SK-N-SH (cell line): ENCODE measurements around the gene CAPN5. TPM values are rescaled to one million over a fixed set of nuclear protein-coding genes. Genes with fewer than 3 reads are reported as not detected.
A peak's percentile ranks its signal among the peaks of the same experiment; 100 is the strongest.

Experiments
- CTCF ChIA-PET: fragments of 300-600, 350-600 bp; formaldehyde crosslinking; extraction: SDS; loops from one replicate; lab custom pipeline; 2021; lab: Yijun Ruan, JAX
- POLR2A ChIA-PET: fragments of 350-600 bp; sonication (Branson Sonifier 250); formaldehyde crosslinking; extraction: SDS; loops from one replicate; lab custom pipeline; 2020; ENCODE audit warnings: antibody characterized with exemption, inconsistent platforms; lab: Yijun Ruan, JAX
- DNase-seq: peaks from one replicate; pipeline ENCODE4 v3.0.0; 2012
- H2AFZ ChIP-seq: fragments of 200-600 bp; sonication (generic); 2 replicates; pipeline ENCODE4 v1.8.1; 2016; ENCODE audit warnings: antibody characterized with exemption, mild to moderate bottlenecking, low read depth
- H3F3A ChIP-seq: fragments of 200-600 bp; sonication (generic); replicated peaks from 2 replicates; pipeline ENCODE3; 2016; ENCODE audit warnings: antibody characterized with exemption, mild to moderate bottlenecking; ENCODE audit not compliant: insufficient read depth
- H3K27ac ChIP-seq, 2 experiments: fragments of 200-500 bp in 1 of 2; fragments of 200-600 bp in 1 of 2; sonication (Bioruptor generic) in 1 of 2; sonication (generic), shearing (Covaris generic) in 1 of 2; 2 replicates each; pipeline versions ENCODE4 v1.5.1 to v1.6.1; 2014 to 2016; ENCODE audit warnings: low read depth in 2 of 2, inconsistent platforms in 1 of 2, low read length in 1 of 2, mild to moderate bottlenecking in 1 of 2, mixed read lengths in 1 of 2
- H3K27me3 ChIP-seq: fragments of 200-600 bp; sonication (generic), shearing (Covaris generic); 2 replicates; pipeline ENCODE4 v1.6.1; 2016; ENCODE audit warnings: mixed run types; ENCODE audit not compliant: insufficient read depth
- H3K36me3 ChIP-seq, 2 experiments: fragments of 200-500 bp in 1 of 2; fragments of 200-600 bp in 1 of 2; sonication (Bioruptor generic) in 1 of 2; sonication (generic) in 1 of 2; replicated peaks in 1 of 2; 2 replicates each; pipeline versions ENCODE3 to v1.5.1; 2014 to 2016; ENCODE audit warnings: low read length in 1 of 2, mild to moderate bottlenecking in 1 of 2; ENCODE audit not compliant: insufficient read depth in 2 of 2, control insufficient read depth in 1 of 2
- H3K4me1 ChIP-seq, 2 experiments: fragments of 200-500 bp in 1 of 2; fragments of 200-600 bp in 1 of 2; sonication (Bioruptor generic) in 1 of 2; sonication (generic), shearing (Covaris generic) in 1 of 2; 2 replicates each; pipeline versions ENCODE4 v1.5.1 to v1.6.1; 2014 to 2016; ENCODE audit warnings: low read depth in 1 of 2, low read length in 1 of 2, mixed run types in 1 of 2; ENCODE audit not compliant: insufficient read depth in 2 of 2, control insufficient read depth in 1 of 2
- H3K4me2 ChIP-seq: fragments of 200-600 bp; sonication (generic), shearing (Covaris generic); 2 replicates; pipeline ENCODE4 v1.6.1; 2017; ENCODE audit warnings: mixed run types
- H3K4me3 ChIP-seq, 2 experiments: fragments of 200-500 bp in 1 of 2; fragments of 200-600 bp in 1 of 2; sonication (Bioruptor generic) in 1 of 2; sonication (generic), shearing (Covaris generic) in 1 of 2; 2 replicates each; pipeline versions ENCODE4 v1.5.1 to v1.8.1; 2014 to 2016; ENCODE audit warnings: low read depth in 2 of 2, inconsistent platforms in 1 of 2, low read length in 1 of 2, mild to moderate bottlenecking in 1 of 2, mixed read lengths in 1 of 2, moderate library complexity in 1 of 2
- H3K79me2 ChIP-seq: fragments of 200-600 bp; sonication (generic); 2 replicates; pipeline ENCODE4 v1.8.1; 2017; ENCODE audit warnings: mild to moderate bottlenecking; ENCODE audit not compliant: insufficient read depth
- H3K9ac ChIP-seq: fragments of 200-600 bp; sonication (generic); 2 replicates; pipeline ENCODE4 v1.6.1; 2017; ENCODE audit warnings: mixed run types
- H3K9me2 ChIP-seq: fragments of 200-600 bp; sonication (generic); 2 replicates; pipeline ENCODE4 v1.6.1; 2017; ENCODE audit warnings: mixed run types
- H3K9me3 ChIP-seq: fragments of 200-600 bp; sonication (generic); 2 replicates; pipeline ENCODE4 v1.6.1; 2017; ENCODE audit warnings: mixed run types, mild to moderate bottlenecking, moderate library complexity
- H4K20me1 ChIP-seq: fragments of 200-600 bp; sonication (generic); 2 replicates; pipeline ENCODE4 v1.6.1; 2017; ENCODE audit warnings: mild to moderate bottlenecking, mixed run types; ENCODE audit not compliant: insufficient read depth
- FOSL2 ChIP-seq: IDR thresholded peaks from 2 replicates; pipeline ENCODE4 v1.4.0; 2012; ENCODE audit warnings: low read depth, mild to moderate bottlenecking, moderate library complexity, borderline replicate concordance
- NRF1 ChIP-seq: IDR thresholded peaks from 2 replicates; pipeline ENCODE4 v1.6.1; 2012; ENCODE audit warnings: low read depth, mild to moderate bottlenecking, low read length
- RFX5 ChIP-seq: IDR thresholded peaks from 2 replicates; pipeline ENCODE4 v1.6.1; 2012; ENCODE audit warnings: mild to moderate bottlenecking, improper control_type of control experiment, low read length
- RXRA ChIP-seq: IDR thresholded peaks from 2 replicates; pipeline ENCODE4 v1.4.0; 2012; ENCODE audit warnings: low read depth, mild to moderate bottlenecking, borderline replicate concordance
- WGBS: methylation state at CpG from one replicate; pipeline ENCODE4 v1.1.6; 2017; ENCODE audit warnings: low lambda C conversion rate; 5-methylcytosine and 5-hydroxymethylcytosine counted together
- polyA plus RNA-seq, 3 experiments: library from polyadenylated mRNA; depleted of rRNA; stranded (reverse); fragments of >200 nt; gene quantifications; 2 replicates each; pipeline ENCODE4 v1.2.3, GENCODE V29; 2012
- TF ChIP-seq, protein P1 (sequence below): fragments of 150-350 bp; IDR thresholded peaks from 2 replicates; pipeline ENCODE4 v1.6.1; 2017; ENCODE audit warnings: antibody characterized with exemption, low read length, low read depth, borderline replicate concordance
- TF ChIP-seq, protein P2 (sequence below): IDR thresholded peaks from 2 replicates; pipeline ENCODE4; 2012
- TF ChIP-seq, protein P3 (sequence below): IDR thresholded peaks from 2 replicates; pipeline ENCODE4 v1.4.0; 2012; ENCODE audit warnings: low read depth, borderline replicate concordance

Gene CAPN5
- polyA plus RNA-seq, 1 of the 3 experiments (the other 2 are of a cell fraction) = 33.1 TPM

DNA sequence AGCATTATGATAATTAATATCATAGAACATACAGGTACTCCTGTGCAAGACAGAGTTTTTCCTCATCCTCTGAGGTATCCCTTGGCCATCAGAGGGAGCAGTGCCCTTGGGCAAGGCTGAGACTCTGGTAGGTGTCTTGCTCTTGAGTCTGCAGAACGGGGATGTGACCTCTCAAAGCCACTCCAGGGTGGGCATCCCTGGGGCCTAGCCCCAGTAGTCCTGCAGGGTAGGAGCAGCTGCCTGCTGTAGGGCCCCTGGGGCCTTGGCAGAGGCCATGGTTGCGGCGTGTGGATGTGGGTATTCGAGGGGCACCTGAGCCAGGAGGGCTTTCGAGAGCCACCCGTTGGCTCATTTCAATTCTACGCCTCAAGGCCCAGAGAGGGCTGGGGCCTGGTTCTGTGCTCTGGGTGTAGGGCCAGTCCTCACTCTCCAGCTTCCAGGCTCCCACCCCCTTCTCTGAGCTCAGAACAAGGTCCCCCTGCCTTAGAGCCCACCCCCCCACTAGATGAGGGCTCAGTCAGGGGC lies 28.1 kb downstream of the CAPN5 start:
- ChIA-PET CTCF (interaction anchor here (0.6 to 9.5 kb wide), 15 partner anchors 9 to 453 kb away, joined by 3 to 218 read pairs (median 4); no protein-coding TSS in a partner anchor), POLR2A (no interaction called here)
- Histone ChIP-seq H2AFZ (no peak overlapping the region), H3F3A (no peaks in the 10 kb centered on the region), H3K9ac (no peak overlapping the region), H3K9me2 (no peaks in the 10 kb centered on the region), H3K79me2 (0 out of 2 replicates have a peak, but pooled peaks cover 11% of the 10 kb centered on the region), H3K27ac (no peak overlapping the region; a peak in 1 of 4 replicates), H4K20me1 (peaks cover 17% of the 10 kb centered on the region; the same call in 1 of the 2 replicates), H3K4me3 (no peak overlapping the region), H3K4me1 (peaks cover 0 to 21% of the 10 kb centered on the region in 2 experiments; a peak in 1 of 4 replicates), H3K27me3 (no peaks in the 10 kb centered on the region), H3K4me2 (no peak overlapping the region), H3K9me3 (no peaks in the 10 kb centered on the region), H3K36me3 (peaks cover 3% of the 10 kb centered on the region in 2 experiments)
- 97% methylated on average over 6 of the region's 7 CpGs for WGBS
- TF ChIP-seq, protein P1, sequence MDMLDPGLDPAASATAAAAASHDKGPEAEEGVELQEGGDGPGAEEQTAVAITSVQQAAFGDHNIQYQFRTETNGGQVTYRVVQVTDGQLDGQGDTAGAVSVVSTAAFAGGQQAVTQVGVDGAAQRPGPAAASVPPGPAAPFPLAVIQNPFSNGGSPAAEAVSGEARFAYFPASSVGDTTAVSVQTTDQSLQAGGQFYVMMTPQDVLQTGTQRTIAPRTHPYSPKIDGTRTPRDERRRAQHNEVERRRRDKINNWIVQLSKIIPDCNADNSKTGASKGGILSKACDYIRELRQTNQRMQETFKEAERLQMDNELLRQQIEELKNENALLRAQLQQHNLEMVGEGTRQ = no peak
- no peak for TF ChIP-seq NRF1
- TF ChIP-seq RXRA = no peak
- DNase-seq = no peak

DNA sequence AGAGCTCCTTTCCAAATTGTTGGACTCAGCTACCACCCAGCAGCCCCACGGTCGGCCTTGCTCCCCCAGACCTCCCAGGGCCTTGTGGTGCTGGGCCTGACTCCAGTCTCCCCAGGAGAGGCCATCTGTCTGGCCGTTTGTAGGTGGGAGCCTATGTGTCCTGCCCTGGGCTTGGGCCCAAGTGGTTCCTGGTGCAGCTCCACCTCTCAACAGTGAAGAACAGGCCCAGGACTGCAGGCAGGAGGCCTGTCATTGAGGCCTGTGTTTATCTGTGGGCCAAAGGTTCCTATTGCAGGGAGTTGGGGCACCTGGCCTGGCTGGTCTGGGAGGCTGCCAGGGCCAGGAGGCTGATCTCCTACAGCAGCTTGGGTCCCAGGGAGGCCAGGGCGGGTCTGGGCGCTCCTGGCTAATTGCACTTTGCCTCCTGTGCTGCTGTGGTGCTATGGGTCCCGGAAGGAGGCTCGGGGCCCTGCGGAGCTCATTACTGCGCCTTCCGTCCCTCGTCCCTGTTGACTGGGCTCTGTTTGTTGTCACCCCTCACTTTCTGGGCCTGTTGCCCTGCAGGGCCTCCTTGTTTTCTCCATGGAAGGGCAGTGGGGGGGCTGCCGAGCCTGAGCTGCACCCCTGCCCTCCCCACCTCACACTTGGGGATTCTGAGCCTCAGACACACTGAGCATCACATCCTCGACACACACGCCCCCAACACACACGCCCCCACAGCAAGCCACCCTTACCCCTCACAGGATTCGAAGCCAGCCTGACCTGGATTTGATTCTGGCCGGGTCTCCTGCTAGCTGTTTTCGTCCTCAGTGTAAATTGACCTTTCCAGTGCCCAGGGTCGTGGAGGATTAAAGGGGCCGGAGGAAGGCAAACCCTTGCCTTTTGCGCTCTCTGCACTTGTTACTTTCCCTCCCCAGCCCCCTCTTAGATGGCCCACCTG lies 29.1 kb downstream of the CAPN5 start:
- no peak for TF ChIP-seq FOSL2
- TF ChIP-seq, protein P2, sequence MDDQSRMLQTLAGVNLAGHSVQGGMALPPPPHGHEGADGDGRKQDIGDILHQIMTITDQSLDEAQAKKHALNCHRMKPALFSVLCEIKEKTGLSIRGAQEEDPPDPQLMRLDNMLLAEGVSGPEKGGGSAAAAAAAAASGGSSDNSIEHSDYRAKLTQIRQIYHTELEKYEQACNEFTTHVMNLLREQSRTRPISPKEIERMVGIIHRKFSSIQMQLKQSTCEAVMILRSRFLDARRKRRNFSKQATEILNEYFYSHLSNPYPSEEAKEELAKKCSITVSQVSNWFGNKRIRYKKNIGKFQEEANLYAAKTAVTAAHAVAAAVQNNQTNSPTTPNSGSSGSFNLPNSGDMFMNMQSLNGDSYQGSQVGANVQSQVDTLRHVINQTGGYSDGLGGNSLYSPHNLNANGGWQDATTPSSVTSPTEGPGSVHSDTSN = no peak
- TF ChIP-seq, protein P3, sequence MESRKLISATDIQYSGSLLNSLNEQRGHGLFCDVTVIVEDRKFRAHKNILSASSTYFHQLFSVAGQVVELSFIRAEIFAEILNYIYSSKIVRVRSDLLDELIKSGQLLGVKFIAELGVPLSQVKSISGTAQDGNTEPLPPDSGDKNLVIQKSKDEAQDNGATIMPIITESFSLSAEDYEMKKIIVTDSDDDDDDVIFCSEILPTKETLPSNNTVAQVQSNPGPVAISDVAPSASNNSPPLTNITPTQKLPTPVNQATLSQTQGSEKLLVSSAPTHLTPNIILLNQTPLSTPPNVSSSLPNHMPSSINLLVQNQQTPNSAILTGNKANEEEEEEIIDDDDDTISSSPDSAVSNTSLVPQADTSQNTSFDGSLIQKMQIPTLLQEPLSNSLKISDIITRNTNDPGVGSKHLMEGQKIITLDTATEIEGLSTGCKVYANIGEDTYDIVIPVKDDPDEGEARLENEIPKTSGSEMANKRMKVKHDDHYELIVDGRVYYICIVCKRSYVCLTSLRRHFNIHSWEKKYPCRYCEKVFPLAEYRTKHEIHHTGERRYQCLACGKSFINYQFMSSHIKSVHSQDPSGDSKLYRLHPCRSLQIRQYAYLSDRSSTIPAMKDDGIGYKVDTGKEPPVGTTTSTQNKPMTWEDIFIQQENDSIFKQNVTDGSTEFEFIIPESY = no peak
- TF ChIP-seq RFX5 = no peak
- no peaks in the 10 kb centered on the region for H3K9me3 ChIP-seq
- H3K4me2 ChIP-seq = no peak overlapping the region
- no peaks in the 10 kb centered on the region for H3F3A ChIP-seq
- peaks cover 12% of the 10 kb centered on the region; the same call in 1 of the 2 replicates for H4K20me1 ChIP-seq
- peak overlapping the region in 1 of 2 experiments; percentile 19; a peak in 1 of 4 replicates for H3K27ac ChIP-seq
- DNase-seq = no peak
- no peaks in the 10 kb centered on the region for H3K27me3 ChIP-seq
- H3K36me3 ChIP-seq = peaks cover 3% of the 10 kb centered on the region in 2 experiments
- 92% methylated on average over 13 of the region's 21 CpGs for WGBS
- no peaks in the 10 kb centered on the region for H3K9me2 ChIP-seq
- H3K4me1 ChIP-seq = peaks cover 0 to 21% of the 10 kb centered on the region in 2 experiments; a peak in 1 of 4 replicates
- no peak overlapping the region for H2AFZ ChIP-seq
- no peak overlapping the region for H3K4me3 ChIP-seq
- CTCF ChIA-PET = interaction anchor here (0.7 to 9.5 kb wide), 15 partner anchors 8 to 320 kb away, joined by 3 to 218 read pairs (median 4); no protein-coding TSS in a partner anchor
- POLR2A ChIA-PET = no interaction called here
- H3K9ac ChIP-seq = no peak overlapping the region
- 0 out of 2 replicates have a peak, but pooled peaks cover 11% of the 10 kb centered on the region for H3K79me2 ChIP-seq
